GM23338 (cell line): ENCODE data around the gene FYCO1.

Experiments used
- CTCF ChIP-seq, 2 experiments: fragments of 200-600 bp in 1 of 2; sonication (generic) in 1 of 2; conservative IDR thresholded peaks; 2 replicates each; pipeline versions ENCODE4 v1.5.1 to v1.6.1; 2016 to 2017; ENCODE audit warnings: antibody characterized with exemption in 2 of 2, low read depth in 2 of 2, mild to moderate bottlenecking in 2 of 2, moderate library complexity in 1 of 2
- EZH2phosphoT487 ChIP-seq: fragments of 200-600 bp; sonication (generic); IDR thresholded peaks from one replicate; pipeline ENCODE4 v1.8.1; 2018; ENCODE audit warnings: antibody characterized with exemption; ENCODE audit not compliant: unreplicated experiment

GRCh38 chr3:45969116-45969515 lies 26.5 kb downstream of the FYCO1 start:
- TF ChIP-seq CTCF (conservative IDR thresholded peaks at IDR 0.05; ENCODE audit: low read depth in 2 of 2) (no peak), EZH2phosphoT487 (no peak)
